GM19328 (cell line): ENCODE results near the gene FZR1.
"Not testable (repeated sequence)": the region's sequence is repeated elsewhere in the genome, so short reads cannot be mapped to it uniquely, and the experiment has no call there.

Experiments used
- ATAC-seq: cut with Tn5 transposase; IDR thresholded peaks from one replicate; pipeline ENCODE4 v1.9.1; 2021; ENCODE audit warnings: mild to moderate bottlenecking, moderate library complexity; ENCODE audit not compliant: unreplicated experiment

The FZR1 gene

DNA sequence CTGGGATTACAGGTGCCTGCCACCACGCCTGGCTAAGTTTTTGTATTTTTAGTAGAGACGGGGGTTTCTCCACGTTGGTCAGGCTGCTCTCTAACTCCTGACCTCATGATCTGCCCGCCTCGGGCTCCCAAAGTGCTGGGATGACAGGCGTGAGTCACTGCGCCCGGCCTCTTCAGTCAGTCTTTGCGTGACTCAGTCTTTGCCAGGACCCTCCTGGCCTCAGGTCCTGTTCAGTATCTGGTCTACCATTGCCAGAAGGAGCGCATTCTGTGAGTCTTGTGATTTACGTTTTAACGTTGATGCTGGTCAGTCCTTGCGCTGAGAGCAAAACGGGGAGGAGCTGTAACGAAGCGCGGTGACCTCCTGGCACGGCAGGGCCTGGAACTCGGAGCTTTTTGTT lies 59.0 kb downstream of the FZR1 start:
- no peak for ATAC-seq

DNA sequence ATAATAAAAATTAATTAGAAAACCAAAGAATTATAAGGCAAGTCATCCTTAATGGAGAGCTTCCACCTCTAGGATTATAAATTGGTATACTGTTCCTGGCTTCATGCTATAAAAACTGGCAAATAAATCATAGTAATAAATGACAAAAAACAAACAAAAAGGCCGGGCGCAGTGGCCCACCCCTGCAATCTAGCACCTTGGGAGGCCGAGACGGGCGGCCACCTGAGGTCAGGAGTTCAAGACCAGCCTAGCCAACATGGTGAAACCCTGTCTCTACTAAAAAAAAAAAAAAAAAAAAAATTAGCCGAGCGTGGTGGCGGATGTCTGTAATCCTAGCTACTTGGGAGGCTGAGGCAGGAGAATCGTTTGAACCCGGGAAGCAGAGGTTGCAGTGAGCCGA lies 63.9 kb downstream of the FZR1 start:
- not testable (repeated sequence) for ATAC-seq

DNA sequence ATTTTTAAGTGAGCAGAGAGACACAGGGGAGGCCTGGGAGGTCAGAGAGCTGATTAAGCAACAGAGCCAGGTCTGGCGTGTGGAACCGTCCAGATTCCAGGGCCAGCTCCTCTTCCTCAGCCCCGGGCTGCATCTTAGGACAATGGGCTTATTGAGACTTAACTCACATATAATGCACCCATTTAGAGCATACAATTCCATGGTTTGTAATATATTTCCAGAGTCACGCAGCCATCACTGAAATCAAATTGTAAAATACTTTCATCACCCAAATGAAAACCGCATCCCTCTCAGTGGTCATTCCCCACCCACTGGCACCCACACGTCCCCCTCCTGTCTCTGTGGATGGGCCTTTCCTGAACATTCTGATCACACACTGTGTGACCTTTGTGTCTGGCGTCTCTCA lies 64.5 kb downstream of the FZR1 start:
- ATAC-seq: no peak

DNA sequence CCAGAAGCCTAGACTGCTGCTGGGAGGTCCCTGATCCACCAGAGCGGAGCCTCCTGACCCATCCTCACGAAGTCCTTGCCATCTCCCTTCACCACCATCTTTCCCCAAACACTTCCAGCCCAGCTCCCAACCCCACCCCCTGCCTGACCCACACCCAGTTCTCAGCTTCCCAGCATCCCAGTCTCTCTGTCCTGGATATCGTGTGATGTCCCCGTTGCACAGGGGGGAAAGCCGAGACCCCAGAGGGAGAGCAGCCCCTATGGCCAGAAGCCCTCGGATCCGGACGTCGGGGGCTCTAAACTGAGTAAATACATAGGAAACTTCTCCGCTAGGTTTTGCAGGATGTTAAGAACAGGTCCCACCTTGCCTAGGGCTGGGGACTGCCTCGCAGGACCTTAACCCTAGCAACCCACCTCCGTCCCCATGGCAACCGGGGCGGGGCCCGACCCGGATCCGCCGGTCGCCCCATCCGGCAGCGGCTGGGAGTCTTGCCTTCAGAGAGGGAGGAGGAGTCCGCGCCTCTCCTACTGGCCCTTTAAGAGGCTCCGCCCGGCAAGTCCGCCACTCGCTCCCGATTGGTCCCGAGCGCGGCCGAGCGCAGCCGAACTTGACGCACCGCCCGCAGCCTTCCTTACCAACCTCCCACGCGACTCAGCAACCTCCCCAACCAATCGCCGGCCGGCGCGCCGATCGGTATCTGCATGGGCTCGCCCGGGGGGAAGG lies 66.2 kb downstream of the FZR1 start:
- peak; percentile 94 for ATAC-seq

DNA sequence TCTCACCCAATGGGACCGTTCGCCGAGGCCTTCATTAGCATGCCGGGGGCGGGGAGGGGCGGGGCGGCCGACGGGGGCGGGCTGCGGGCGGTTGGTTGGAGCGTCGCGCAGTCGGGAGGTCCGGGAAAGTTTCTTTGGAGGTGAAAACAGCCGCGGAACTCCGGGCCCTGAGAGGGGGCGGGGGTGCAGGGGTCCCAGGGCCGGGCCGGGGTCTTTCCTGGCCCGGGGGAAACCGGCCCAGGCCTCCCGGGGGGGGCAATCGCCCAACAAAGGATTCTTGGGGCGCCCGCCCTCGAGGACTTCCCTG lies 66.7 kb downstream of the FZR1 start, which contains the start of gene HMG20B:
TSS of gene HMG20B (plus strand) at position 90 of the 307 bp plus-strand sequence. CDS start 366 bp downstream, outside the sequence.
- no peak for ATAC-seq

DNA sequence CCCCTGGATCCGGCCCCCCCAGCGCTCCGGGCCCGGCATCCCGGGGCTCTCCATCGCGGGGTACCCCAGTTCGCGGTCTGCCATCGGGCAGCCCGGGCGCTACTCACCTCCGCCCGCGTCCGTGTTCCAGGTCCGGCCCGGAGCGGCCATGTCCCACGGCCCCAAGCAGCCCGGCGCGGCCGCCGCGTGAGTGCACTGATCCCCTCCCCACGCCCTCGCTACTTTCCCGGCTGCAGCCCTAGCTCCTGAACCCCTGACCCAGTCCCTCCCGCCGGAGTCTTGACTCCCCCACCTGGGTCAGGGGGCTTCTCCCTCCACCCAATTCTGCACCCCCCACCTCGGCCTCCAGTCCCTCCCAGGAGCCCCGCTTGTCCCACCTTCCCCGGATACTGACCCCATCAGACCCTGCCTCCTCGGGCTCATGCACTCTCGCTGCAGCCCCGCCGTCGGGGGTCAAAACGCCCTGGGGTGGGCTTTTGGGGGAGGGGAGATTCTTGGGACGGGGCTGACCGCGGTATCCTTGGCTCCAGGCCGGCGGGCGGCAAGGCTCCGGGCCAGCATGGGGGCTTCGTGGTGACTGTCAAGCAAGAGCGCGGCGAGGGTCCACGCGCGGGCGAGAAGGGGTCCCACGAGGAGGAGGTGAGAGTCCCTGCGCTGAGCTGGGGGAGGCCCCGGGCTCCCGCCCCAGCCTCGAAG lies 67.2 kb downstream of the FZR1 start:
- no peak for ATAC-seq

DNA sequence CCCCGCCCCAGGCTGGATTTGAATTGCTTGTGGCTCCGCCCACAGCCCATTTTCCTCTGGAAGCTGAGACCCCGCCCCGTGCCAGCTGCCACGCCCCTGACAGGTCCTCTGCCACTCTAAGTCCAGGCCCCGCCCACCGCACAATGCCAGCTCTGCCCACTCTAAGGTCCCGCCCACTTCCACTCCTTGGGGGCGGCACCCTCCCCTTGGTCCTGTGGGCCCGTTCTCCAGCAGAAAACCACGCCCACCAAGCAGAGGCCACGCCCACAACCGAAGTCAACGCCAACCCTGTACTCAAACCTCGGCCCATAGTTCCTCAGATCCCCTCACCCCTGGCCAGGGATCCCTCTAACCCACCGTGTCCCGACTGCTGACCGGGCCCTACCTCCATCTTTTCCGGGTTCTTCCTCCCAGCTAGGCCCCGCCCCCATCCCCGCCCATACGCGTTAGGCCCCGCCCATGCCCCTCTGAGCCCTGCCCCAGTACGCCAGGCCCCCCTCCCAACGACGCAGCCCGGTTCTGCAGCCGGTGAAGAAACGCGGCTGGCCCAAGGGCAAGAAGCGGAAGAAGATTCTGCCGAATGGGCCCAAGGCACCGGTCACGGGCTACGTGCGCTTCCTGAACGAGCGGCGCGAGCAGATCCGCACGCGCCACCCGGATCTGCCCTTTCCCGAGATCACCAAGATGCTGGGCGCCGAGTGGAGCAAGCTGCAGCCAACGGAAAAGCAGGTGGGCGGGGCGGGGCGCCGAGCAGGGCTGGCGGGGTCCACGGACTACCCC lies 67.9 kb downstream of the FZR1 start:
- no peak for ATAC-seq

DNA sequence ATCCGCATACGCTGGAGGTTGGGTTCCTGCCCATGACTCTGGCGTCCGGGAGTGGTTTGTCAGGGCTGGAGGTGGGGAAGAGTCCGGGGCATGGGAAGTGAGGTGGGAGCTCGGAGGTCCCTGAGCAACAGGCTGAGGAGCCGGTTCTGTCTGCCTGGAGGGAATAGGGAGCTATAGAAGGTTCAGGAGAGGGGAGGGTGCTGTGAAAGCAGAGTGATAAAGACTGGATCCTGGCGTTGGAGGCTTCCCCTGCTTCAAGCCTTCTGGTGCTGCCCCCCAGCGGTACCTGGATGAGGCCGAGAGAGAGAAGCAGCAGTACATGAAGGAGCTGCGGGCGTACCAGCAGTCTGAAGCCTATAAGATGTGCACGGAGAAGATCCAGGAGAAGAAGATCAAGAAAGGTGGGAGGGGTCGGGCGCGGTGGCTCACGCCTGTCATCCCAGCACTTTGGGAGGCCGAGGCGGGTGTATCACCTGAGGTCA lies 69.2 kb downstream of the FZR1 start:
- no peak for ATAC-seq

DNA sequence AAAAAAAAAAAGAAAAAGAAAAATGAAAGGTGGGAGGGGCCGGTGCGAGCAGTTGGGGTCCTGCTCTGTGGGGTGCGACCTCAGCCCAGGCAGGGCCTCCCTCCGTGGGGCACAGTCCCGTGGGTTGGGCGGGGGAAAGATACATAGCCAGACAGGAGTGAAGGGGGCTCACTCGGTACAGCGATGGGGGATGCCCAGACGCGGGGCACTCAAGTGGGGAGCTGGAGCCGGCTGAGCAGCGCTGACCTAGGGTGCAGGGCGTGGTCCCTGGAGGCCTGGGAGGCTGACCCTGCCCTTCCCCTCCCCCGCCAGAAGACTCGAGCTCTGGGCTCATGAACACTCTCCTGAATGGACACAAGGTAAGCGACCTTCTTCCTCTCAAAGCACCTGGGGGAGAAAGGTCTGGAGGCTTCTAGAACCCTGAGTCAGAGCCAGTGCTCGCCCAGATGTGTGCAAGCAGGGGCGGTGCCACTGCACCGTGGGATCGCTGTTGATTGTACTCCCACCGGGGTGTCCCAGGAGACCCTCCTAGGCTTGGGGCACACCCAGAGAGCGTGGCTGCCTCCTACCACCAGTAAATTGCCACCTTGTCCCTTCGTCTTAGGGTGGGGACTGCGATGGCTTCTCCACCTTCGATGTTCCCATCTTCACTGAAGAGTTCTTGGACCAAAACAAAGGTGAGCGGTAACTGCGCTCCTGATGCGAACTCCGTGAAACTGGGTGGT lies 70.0 kb downstream of the FZR1 start:
- ATAC-seq: no peak

DNA sequence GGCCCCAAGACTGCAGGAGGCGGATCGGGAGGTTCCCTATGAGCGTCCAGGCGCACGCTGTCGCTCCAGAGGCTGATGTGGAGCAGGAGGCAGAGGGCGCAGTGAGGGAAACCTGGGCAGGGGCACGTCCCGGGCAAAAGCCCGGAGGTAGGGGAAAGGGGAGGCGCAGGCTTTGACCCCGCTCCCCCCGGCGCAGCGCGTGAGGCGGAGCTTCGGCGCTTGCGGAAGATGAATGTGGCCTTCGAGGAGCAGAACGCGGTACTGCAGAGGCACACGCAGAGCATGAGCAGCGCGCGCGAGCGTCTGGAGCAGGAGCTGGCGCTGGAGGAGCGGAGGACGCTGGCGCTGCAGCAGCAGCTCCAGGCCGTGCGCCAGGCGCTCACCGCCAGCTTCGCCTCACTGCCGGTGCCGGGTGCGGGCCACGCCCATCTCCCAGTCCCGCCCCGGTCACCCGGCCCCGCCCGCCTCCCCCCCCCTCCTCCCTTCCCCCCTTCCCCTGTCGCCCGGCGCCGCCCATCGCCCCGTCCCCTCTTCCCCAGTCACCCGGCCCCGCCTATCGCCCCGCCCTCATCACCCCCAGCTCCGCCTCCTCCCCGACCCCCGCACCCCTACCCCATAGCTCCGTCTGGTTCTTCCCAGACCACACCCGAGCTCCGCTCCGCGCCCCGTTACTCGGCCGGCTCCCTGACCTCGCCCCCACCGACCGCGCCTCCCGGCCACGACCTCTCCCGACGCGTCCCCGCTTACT lies 70.8 kb downstream of the FZR1 start:
- ATAC-seq: no peak

DNA sequence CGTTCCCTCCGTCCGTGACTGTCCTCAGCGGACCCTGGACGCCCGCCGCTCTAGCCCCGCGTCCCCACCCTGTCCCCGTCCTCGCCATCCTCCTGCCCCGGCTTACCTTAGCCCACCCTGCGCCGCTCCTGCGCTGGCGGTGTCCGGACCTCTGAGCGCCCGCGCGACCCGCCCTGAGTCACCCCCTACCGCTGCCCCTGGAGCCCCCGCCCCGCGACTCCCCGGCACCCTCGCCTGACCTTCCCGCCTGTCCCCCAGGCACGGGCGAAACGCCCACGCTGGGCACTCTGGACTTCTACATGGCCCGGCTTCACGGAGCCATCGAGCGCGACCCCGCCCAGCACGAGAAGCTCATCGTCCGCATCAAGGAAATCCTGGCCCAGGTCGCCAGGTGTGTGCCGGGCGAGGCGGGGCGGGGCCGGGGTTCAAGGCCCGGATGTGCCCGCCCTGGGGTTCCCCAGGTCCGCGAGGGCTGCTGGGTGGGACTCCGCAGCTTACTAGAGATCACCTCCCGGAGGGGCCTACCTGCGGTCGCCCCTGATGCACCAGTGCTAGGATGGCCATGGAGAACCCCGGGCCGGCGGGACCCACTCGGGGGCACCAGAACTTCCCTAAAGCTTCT lies 71.7 kb downstream of the FZR1 start:
- ATAC-seq: no peak

DNA sequence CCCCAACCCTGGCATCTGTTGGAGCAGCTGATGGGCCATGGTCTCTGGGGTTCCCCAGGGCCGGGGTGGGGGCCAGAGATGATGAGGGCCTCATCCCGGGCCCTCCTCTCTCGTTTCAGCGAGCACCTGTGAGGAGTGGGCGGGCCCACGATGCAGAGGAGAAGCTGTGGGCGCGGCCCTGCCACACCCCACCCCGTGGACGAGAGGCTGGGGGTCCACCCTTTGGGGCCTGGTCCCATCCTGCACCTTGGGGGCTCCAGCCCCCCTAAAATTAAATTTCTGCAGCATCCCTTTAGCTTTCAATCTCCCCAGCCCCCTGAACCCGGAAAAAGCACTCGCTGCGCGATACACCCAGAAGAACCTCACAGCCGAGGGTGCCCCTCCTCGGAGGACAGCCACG lies 72.3 kb downstream of the FZR1 start:
- ATAC-seq: no peak

DNA sequence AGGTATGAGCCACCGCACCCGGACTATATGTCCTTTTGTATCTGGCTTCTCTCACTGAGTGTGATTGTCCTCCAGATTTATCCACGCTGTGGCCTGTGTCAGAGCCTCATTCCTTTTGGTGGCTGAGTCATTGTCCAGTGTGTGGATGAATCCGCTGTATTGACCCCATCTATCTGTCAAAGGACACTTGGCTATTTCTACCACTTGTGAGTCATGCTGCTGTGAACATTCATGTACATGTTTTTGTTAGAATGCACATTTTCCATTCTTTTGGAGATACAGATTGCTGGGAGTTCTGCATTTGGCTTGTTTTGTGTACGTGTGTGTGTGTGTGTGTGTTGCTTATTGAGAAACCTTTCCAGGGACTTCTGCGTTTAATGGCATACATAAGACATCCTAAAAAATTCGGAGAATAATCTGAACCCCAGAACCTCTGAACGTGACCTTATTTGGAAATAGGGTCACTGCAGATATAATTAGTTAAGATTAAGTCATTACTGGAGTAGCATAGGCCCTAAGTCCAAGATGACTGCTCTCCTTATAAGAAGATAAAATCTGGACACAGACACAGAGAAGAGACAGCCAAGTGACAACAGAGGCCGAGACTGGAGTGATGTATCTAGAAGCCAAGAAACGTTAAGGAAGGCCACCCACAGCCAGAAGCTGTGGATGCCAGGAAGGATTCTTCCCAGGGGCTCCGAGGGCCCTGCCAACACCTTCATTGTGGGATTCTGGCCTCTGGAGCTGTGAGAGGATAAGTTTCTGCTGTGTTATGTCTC lies 74.2 kb downstream of the FZR1 start:
- ATAC-seq: no peak

DNA sequence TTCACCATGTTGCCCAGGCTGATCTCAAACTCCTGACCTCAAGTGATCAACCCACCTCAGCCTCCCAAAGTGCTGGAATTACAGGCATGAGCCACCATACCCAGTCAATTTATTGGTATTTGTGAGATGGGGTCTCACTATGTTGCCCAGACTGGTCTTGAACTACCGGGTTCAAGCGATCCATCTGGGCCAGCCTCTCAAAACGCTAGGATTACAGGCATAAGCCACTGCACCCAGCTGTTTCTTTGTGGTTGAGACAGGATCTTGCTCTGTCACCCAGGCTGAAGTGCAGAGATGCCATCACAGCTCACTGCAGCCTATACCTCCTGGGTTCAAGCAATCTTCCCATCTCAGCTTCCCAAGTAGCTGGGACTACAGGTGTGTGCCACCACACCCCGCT lies 75.7 kb downstream of the FZR1 start:
- ATAC-seq: not testable (repeated sequence)

DNA sequence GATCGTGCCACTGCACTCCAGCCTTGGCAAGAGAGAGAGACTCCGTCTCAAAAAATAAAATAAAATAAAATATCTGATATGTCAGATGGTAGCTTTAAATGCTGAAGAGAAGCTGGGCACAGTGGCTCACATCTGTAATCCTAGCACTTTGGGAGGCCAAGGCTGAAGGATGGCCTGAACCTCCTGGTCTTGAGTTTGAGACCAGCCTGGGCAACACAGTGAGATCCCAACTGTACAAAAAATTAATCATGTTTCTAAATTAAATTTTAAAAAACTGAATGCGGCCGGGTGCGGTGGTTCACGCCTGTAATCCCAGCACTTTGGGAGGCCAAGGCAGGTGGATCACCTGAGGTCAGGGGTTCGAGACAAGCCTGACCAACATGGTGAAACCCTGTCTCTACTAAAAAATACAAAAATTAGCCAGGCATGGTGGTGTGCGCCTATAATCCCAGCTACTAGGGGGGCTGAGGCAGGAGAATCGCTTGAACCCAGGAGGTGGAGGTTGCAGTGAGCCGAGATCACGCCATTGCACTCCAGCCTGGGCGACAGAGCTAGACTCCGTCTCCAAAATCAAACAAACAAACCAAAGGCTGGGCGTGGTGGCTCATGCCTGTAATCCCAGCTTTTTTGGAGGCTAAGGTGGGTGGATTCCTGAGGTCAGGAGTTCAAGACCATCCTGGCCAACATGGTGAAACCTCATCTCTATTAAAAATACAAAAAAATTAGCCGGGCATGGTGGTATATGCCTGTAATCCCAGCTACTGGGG lies 78.1 kb downstream of the FZR1 start:
- ATAC-seq: not testable (repeated sequence)

DNA sequence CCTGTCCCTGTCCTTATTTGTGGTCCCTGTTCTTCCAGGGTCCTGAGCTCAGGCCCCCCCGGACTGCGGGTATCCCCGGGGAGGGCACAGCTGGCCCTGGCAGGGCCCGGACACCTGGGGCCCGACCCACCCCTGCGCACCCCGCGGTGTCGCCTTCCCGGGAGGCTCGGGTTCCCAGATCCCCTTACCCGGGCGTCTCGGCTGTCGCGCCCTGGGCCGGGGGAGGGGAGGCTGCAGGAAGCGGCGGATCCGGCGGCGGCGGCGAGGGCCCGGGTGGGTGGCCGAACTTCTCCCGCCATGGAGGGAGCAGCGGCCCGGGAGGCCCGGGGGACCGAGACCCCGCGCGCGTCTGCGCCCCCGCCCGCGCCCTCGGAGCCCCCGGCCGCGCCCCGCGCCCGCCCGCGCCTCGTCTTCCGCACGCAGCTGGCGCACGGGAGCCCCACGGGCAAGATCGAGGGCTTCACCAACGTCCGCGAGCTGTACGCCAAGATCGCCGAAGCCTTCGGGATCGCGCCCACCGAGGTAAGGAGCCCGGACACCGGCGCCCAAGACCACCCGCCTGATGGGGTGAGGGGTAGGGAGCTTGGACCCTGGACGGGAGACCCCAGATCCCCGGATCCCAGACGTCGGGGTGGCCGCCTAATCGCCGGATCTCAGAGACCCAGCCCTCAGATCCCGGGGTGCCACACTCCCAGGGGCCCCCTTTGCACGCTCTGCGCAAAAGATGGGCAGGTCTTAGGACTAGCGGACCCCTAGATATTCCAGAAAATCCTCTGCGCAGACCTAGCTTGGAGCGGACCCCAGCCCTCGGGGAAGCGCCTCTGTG lies 79.4 kb downstream of the FZR1 start, which contains the start of gene GIPC3:
TSS of gene GIPC3 (plus strand) at position 178 of the 826 bp plus-strand sequence. CDS start at position 298, 120 bp downstream.
- ATAC-seq: no peak

DNA sequence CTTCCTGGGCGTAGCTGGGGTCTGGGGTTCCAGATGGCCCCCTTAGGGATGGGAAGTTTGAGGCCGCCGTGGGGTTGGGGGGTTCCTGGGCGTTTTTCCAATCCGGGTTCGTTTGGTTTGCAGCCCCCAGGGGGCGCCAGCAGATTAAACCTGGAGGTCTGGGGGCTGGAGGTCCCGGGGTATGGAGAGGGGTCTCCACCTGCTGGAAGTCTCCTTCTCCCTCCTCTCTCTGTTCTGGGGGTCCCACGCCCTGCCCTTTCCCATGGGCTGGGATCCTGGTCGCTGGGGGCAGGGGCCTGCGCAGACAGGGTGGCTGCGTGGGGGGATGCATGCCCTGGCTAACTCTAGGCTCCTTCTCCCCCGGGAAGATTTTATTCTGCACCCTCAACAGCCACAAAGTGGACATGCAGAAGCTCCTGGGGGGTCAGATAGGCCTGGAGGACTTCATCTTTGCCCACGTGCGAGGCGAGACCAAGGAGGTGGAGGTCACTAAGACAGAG lies 80.1 kb downstream of the FZR1 start:
- ATAC-seq: no peak
